Stimulated activated CD4-positive, alpha-beta T cell treated with anti-CD3 and anti-CD28 coated beads, Interleukin-4, amount 100 ng/mL, for 24 hours (primary cell): ENCODE results near the gene ATF6B.
"Not testable (repeated sequence)": the region's sequence is repeated elsewhere in the genome, so short reads cannot be mapped to it uniquely, and the experiment has no call there.

Source experiments
- DNase-seq: peaks from one replicate; pipeline ENCODE4 v3.0.0-alpha.2; 2020

Gene ATF6B

DNA sequence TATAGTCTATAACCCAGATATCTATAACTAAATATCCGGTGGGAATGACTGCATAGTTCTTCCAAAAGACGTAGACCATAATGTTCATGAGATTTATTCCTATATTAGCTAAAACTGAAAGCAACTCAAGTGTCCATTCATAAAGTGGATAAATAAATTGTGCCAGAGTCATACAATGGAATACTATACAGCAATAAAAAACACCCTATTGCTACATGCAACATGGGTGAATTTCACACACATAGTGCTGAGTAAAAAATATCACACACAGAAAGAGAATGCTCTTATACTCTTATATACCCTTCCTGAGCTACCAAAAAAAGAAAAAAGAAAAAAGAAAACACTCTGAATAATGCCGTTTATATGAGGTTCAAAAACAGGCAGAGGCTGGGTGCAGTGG is 25.8 kb downstream of the ATF6B start:
- DNase-seq = no peak

DNA sequence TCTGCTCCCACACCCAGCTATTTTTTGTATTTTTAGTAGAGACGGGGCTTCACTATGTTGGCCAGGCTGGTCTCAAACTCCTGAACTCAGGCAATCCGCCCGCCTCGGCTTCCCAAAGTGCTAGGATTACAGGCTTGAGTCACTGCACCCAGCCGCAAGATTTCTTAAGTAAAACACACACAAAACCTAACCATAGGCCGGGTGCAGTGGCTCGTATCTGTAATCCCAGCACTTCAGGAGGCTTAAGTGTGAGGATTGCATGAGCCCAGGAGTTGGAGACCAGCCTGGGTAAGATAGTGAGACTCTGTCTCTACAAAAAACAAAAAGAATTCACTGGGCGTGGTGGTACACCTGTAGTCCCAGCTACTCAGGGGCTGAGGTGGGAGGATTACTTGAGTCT is 27.8 kb downstream of the ATF6B start:
- DNase-seq = not testable (repeated sequence)

DNA sequence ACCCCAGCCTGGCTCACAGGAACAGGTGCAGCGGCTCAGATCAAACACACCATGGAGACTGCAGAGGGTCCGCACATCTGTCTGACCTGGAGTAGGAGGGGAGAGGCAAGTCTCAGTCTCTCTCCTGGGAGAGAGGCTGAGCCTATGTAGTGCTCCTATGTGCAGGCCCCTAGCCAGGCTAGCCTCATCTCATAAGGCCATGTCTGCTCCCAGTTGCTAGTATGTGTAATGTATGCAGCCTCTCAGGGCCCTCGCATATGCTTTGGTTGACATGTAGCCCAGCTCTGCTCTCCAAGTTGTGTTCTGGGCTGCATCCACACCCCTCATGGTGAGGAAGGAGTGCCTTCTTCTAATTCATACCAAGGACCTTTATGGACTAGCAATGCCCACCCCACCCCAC is 30.7 kb downstream of the ATF6B start:
- DNase-seq = no peak

DNA sequence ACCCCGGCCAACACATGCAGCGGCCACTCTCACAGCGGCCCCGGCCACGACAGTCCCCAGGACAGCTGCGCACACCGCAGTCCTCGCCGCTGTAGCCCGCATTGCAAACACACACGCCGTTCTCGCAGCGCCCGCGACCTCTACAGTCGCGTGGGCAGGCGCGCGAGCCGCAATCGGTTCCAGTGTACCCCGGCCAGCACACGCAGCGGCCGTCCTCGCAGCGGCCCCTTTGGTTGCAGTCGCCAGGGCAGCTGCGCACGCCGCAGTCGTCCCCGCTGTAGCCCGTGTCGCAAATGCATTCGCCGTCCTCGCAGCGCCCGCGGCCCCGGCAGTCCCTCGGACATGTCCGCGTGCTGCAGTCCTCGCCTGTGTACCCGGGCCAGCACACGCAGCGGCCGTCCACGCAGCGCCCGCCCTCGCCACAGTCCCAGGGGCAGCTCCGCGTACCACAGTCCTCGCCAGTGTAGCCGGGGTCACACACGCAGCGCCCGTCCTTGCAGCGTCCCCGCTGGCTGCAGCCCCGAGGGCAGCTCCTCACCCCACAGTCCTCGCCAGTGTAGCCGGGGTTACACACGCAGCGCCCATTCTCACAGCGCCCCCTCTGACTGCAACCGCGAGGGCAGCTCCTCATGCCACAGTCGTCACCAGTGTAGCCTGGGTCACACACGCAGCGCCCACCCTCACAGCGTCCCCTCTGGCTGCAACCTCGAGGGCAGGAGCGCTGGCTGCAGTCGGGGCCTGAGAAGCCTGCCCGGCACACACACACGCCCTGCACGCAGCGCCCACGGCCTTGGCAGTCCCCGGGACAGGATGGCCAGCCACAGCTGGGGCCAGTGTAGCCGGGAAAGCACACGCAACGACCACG is 31.4 kb downstream of the ATF6B start:
- no peak for DNase-seq

DNA sequence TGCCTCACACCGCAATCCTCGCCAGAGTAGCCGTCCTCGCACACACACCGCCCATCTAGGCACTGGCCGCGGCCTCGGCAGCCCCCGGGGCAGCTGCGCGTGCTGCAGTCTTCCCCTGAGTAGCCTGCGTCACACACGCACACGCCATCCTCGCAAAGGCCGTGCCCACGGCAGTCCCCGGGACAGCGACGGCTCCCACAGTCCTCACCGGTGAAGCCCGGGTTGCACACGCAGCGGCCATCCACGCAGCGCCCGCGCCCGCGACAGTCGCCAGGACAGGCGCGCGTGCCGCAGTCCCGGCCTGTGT is 32.0 kb downstream of the ATF6B start:
- no peak for DNase-seq

DNA sequence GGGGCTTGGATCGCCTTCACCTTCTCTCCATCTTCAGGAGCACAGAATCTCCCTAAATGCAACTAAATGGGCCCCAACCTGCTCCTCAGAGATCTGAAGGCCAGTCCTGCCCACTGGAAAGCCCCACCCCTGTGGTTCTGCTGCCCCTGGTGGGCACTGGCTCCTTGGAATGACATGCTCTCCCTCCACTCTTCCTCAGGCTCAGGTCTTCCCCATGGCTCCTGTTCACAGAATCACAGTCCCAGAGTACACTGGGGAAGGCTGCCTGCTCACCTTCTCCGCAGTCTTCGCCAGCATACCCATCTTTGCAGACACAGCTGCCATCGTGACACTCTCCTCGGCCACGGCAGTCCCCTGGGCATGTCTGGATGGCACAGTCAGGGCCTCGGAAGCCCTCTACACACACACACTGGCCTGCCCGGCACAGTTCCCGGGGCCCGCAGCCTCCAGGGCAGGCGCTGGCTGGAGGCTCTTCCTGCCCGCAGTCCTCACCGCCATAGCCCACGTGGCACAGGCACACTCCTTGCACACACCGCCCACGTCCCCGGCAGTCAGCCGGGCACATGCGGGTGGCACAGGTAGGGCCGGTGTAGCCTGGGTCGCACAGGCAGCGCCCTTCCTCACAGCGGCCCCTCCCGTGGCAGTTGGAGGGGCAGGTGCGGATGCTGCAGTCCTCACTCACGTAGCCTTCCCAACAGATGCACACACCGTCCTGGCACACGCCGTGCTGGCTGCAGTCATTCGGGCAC is 32.5 kb downstream of the ATF6B start:
- DNase-seq = no peak

DNA sequence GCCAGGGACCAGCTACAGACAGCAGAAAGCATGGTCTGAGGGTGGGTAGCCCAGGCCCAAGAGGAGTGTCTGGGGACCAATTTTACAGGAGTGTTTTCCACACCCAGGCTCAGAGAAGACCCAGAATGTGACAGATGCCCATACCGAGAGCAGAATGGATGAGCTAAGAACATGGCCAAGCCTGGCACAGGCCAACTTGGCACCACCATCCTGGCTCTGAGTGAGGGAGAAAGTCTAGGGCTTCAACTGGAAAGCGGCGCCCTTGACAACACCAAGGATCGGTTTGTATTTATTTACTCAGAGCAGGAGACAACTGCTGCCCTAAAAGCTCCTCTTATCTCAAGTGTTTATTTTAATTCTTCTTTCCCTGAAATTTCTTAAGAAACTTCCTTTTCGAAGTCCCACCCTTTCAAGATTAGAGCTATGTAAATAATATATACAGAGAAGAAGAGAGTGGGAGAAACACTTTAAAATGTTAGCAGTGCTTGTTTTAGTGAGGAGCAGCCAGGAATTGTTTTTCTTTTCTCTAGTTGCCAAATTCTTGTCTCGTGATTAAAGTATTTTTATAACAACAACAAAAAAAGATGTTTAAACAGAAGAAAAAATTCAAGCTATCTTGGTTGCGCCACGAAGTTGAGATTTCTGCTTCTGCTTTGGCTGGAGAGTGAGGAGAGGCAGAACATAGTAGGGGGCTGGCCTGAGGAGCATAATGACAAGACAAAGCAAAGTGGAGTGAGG is 35.1 kb downstream of the ATF6B start:
- DNase-seq = no peak

DNA sequence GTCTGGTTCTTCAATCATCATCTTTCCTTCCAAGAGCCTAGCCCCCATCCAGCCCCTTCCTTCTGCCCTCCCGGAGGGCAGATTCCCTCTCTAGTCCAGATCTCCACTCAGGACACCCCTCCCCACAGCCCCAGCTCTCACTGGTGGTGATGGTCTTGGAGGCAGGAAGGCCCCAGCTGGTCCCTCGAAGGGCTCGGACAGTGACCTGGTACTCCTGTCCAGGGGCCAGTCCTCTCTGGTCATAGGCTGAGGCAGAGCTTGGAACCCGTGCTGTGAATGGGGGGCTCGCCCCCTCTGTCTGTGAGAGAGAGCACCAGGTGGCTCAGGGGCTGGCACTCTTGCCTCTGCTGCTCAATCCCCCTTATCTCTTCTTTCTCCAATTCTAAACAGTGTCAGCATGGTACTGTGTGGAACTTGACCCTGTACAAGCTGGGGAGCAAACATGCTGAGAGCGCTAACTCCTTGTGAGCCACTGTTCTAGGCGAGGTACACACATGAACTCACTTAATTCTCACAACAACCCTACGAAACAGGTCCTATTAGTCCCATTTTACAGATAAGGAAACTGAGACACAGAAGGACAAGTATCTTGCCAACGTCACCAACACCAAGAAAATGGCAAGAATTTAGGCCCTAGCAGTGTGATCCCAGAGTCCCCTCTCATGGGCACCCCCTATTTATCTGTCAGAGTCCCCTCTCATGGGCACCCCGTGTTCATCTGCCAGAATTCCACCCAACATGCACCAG is 38.8 kb downstream of the ATF6B start:
- DNase-seq = no peak

DNA sequence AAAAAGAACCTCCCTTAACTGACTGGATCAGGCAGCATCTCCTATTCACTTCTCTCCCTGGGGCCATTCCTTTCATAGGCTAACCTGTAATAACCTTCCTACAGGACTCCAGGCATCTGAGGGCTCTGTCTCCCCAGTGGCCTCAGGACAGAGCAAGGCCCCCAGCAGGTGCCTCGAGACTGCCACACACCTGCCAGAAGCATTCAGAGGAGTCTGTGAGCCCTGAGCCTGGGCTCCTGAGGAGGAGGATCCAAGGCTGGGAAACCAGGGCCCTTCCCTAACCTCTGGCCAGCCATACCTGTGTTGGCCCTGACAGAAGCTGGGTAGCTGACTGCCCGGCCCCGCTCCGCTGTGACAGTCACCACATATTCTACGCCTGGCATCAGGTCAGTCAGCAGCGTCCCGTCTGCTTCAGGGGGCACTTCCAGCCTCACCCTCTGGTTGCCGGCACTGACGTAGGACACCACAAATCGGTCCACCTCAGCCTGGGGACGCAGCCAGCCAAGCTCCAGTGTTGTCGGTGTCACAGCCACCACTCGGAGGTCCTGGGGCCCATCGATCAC is 39.5 kb downstream of the ATF6B start:
- DNase-seq = no peak

DNA sequence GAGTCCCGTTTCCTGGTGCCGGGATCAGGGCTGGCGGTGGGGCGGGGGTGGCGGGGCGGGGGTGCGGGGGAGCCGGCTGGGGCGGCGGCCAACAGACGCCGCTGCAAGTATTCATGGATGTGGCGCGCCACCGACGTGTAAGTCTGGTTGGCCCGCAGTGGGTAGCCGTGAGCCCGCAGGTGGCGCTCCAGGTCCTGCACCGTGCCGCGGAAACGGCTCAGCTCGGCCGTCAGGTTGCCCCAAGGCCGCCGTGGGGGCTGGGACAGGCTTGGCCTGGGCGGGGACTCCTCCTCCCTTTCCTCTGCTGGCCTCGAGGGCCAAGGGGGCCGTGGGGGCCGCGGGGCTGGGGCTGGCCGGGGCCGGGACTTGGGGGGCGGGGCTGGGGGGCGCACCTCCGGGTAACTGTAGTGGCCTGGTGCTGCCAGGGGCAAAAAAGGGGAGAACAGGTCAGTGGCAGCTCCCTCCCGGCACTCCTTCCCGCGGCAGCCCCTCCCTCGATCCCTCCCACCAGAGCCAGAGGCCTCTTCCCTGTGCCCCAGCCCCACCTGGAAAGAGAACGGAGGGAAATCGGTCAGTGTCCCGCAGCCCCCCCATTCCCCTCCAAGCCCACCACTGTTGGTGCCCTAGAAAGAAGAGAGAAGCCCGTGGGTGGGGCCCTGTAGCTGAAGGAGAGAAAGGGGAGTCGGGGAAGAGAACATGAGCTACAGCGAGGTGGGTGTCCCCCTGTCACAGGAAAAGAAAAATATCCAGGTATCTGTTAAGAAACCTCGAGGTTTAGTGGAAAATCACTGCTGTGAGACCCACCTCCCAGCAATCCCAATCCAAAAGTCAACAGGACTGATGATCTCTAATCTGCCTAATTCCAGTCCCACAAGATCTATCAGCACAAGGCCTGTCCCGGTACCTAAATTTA is 40.2 kb downstream of the ATF6B start:
- DNase-seq = peak; percentile 69

DNA sequence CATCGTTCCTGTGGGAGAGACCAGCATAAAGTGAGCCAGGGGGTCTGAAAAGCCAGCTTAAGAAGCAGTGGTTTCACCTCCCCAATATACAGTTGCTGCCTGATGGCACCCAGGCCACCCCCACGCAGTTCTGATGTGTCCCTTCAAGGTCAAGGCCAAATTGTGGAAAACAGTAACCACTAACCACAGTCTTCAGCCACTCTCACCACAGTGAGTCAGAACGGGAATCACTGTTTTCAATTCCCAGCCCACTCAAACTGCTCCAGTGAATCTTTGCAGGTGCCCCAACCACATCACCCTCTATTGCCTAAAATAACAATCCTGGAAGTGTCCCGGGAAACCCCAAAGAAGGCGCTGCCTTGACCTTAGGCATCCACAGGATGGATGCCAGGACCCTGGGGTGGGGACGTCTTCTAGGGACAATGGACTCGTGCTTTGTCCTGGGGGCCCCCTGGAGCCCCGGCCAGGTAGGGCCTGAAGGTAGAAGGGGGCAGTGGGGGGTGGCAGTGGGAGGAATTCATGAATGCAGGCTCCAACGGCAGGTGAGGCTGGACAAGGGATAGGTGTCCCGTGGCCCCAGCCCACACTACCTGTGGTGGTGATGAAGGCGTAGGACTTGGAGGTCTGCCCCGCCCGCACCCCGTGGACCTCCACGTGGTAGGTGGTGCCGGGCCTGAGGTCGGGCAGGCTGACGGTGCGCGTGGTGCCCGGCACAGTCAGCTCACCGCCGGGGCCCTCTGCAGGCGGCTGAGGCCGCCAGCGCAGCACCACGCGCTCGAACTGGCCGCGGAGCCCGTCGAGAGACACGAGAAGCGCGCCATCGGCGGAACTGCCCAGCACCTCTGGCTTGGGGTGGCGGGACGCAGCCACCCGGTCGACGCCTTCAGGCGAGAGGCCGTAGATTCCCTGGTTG is 41.1 kb downstream of the ATF6B start:
- DNase-seq = peak; percentile 27

DNA sequence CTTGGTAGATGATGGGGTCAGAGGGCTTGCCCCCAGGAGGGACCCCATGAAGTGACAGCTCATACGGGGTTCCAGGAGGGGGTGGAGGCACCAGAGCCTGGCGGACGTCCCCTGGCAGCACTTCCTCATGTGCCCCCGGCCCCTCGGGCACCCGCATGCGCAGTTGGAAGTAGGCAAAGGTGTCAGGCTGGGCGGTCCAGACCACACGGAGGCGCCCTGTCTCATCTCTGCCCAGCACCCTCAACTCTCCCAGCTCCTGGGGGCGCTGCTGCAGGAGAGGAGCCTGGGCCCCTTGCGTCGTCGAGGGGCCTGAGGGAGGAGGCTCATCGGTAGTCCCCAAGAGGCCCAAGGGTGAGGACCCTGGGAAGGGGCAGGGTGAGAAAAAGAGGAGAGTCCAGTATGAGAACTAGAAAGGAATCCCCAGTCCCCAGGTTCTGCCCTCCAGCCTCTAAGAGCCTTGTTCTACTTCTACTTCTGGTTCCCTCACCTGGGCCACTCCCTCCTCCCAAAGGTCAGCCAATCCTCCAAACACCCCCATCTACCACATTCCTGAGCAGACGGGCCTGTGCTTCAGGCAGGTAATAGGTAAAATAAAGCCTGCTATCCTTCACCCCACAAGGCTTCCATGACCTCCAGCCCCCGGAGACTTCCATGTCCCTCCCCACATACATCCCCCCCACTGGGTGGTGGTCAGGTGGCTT is 42.1 kb downstream of the ATF6B start:
- DNase-seq = no peak

DNA sequence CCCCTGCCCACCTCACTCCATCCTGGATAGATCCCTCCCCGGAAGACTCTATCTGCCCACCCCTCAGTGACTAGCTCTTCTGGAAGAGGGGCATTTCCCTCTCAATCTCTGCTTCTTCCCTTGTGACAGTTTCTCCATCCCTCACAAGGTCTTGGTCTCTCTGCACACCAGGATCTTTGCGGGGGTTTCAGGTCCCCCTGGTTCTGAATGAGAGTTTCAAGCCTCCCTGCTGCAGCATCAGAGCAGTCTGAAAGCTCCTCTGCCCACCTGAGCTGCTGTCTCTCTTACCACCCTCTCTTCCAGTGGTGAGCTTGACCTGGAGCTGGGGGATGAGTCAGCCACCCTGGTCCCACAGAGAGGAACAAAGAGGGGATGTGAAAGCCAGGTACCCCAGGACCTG is 43.3 kb downstream of the ATF6B start:
- no peak for DNase-seq

DNA sequence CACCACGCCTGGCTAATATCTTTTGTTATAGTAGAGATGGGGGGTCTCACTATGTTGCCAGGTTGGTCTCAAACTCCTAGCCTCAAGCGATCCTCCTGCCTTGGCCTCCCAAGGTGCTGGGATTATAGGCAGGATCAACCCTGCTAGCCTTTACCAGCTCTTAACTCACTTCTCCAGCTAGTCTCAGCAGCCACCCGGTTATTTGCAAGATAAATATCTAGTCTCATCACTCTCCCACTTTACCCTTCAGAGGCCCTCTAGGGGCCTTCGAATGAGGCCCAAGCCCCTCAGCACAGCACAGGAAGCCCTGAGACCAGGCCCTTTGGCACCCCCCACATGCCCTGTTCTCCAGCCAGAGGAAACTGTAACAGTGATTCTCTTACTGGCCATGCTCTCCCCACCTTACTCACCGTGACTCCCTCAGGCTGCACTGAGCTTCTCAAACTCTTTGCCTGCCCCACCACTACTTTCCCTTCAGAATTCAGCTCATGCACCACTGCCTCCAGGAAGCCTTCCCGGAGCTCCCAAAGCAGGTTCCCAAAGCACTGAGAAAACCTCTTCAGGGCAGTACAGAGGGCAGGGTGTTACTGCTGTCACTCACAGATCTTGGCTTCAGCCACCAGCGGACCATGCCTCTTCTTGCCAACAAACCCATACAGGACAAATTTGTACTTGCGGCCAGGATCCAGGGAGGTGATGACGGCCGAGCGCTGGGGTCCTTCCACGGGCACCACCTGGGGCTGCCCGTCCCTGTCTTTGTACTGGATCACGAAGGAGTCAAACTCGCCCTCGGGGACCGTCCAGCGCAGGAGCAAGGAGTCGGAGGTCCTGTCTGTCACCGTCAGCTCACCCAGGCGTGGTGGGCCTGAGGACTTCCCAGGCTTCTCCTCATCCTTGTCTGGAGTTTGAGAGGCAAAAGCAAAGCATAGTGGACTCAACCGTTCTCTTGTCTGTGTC is 44.0 kb downstream of the ATF6B start:
- DNase-seq = no peak

DNA sequence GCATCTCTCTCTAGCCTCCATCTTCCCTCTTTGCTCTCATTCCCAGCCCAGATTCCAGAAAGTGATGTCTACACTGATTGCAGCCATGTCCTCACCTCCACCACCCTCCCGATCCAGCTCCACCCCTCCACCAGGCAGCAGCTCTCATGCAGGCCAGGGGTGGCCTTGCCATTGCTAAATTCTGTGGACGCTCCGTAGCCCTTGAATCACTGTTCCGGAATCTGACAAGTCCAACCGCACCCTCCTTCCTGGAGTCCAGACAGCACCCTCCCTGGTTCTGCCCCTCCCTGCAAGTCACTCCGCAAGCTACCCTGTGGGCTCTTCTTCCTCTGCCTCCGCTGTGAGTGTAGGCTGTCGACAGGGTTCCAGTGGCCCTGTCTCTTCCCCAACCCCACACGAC is 45.1 kb downstream of the ATF6B start:
- DNase-seq = no peak

DNA sequence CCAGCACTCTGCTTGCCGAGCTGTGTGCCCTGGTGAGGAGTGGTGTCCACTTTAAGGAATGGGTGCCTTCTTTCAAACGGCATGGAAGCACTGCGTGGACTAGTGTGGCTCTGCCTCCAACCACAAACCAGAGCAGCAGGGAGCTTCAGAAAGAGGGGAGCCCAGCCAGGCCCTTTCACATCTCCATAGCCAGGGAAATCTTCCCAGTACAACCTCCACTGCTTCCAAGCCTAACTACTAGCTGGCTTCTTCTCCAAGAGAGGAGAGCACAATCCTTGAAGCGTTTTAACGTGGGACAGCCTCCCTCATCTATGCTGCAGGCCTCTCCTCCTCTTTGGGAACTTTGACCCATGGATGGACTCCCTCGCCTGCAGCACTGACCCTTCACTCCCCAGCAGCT is 45.6 kb downstream of the ATF6B start:
- DNase-seq = no peak

DNA sequence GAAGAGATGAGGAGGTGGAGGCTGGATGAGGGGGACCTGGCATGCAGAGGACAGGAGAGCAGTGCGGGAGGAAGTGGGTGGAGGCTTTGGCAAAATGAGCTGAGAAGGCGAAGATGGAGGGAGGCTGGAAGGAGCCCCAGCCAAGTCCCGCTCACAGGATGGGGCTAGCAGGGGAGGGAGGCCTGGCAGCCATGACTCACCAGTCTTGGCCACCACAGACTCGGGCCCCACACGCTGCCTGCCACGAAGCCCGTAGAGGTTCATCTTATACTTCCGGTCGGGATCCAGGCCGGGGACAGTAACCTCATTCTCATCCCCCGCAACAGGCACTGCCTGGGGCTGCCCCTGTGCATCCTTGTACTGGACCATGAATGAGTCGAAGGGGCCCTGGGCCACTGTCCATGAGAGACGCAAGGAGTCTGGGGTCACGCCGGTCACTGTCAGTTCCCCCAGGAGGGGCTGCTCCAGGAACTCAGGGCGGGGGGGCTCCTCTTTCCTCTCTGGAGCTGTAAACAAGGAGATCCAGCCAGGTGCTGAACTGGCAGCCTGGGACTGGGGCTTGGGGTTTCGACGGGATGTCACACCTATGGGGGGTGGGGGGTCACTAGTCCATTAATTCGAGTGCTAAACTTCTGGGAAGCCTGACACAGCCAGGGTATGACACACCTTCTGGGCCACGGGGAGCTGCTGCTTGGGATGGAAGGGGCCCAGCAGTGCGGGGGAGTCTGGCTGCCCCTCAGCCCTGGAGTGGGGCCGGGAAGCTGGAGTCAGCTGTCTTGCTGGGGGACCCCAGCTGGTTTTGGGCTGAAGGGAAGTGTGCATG is 46.7 kb downstream of the ATF6B start:
- DNase-seq = no peak
